ENCODE measurements around the gene WT1. TPM values are rescaled to one million over a fixed set of nuclear protein-coding genes. Genes with fewer than 3 reads are reported as not detected.

The WT1 gene
- total and polyA plus RNA-seq, 2 experiments from 2014 or later: not detected

DNA sequence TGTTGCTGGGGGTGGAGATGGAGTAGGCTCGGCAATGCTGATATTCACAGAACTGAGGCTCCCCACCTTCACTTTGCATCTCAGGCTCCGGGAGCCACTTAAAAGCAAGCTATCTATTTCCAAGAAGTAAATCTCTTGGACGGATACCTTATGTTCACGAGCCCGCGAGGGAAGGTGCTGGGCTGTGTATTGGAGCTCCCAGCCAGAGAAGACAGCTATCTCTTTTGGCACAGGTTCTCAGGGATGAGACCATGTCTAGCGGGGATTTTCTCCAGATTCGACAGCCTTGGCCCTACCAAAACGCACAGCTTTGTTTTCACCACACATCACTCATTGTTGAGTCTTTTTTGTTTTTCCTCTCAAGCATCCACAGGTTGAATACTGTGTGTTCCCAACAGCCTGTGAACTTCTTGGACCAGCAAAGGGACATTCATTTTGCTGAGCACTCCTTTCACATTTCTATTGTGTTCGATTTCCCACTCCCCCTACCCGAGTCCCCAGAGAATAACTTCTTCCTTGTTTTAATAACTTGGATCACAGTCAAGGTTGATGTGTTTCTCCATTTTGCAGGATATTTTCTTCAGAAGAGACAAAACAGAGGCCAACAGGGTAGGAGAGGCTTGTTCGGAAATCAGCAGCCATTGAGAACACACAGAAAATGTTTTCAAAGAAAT, 23.3 kb downstream of the WT1 start:
- H3K36me3 ChIP-seq (ENCODE audit: low read depth): no peaks in the 10 kb centered on the region
- TF ChIP-seq EZH2 (IDR thresholded peaks at IDR 0.05; ENCODE audit: insufficient read depth, poor library complexity, severe bottlenecking) (no peak), EZH2phosphoT487 (IDR thresholded peaks at IDR 0.05; ENCODE audit: insufficient read depth, low read depth) (no peak)
- no peaks in the 10 kb centered on the region for H3F3A ChIP-seq (ENCODE audit: insufficient read depth)
- no peak for DNase-seq
- 34 to 41% methylated on average over 12 of the region's 12 CpGs for WGBS, 2 experiments (ENCODE audit: low coverage in 1 of 2, low lambda C conversion rate in 2 of 2, missing lambda C conversion rate in 2 of 2)
- H3K9ac ChIP-seq: no peak overlapping the region
- no peaks in the 10 kb centered on the region for H3K9me2 ChIP-seq (ENCODE audit: insufficient read depth)
- no peaks in the 10 kb centered on the region for H3K9me3 ChIP-seq (ENCODE audit: low read depth)
- peaks cover 47% of the 10 kb centered on the region for H3K27me3 ChIP-seq (replicated peaks; ENCODE audit: insufficient read depth)
- H3K4me2 ChIP-seq (ENCODE audit: unreplicated experiment): no peak overlapping the region
- H3K4me3 ChIP-seq: no peak overlapping the region
- H4K20me1 ChIP-seq (ENCODE audit: insufficient read depth): no peaks in the 10 kb centered on the region
- no peaks in the 10 kb centered on the region for H3K79me2 ChIP-seq (ENCODE audit: insufficient read depth)
- H3K27ac ChIP-seq: no peak overlapping the region
- H3K4me1 ChIP-seq (ENCODE audit: insufficient read depth): no peaks in the 10 kb centered on the region
- in situ Hi-C loops (cut with MboI): no loop called here
- no peak overlapping the region for H2AFZ ChIP-seq

DNA sequence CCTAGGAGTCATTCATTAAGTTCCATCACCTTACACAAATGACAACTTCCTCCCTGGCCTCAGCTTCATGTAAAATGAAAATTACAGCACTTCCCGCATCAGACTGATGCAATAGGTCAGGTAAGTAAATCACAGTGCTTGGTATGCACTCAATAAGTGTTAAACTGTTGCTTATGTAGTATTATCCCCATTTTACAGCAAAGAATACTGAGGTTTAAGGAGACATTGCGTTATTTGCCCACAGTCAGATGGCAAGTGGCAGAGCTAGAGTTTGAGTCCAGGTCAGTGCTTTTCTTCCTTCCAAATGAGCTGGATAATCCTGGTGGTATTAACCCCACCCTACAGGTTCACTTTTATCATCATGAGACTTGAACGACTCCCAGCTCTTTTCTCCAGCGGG, 29.7 kb downstream of the WT1 start:
- in situ Hi-C loops (cut with MboI): no loop called here
- no peaks in the 10 kb centered on the region for H3K9me2 ChIP-seq (ENCODE audit: insufficient read depth)
- no peak overlapping the region for H3K4me3 ChIP-seq
- no peak overlapping the region for H3K4me2 ChIP-seq (ENCODE audit: unreplicated experiment)
- H3K9me3 ChIP-seq (ENCODE audit: low read depth): no peaks in the 10 kb centered on the region
- no peaks in the 10 kb centered on the region for H4K20me1 ChIP-seq (ENCODE audit: insufficient read depth)
- peaks cover 23% of the 10 kb centered on the region for H3K27me3 ChIP-seq (replicated peaks; ENCODE audit: insufficient read depth)
- no peak overlapping the region for H2AFZ ChIP-seq
- 21 to 36% methylated on average over 4 of the region's 4 CpGs for WGBS, 2 experiments (ENCODE audit: low coverage in 1 of 2, low lambda C conversion rate in 2 of 2, missing lambda C conversion rate in 2 of 2)
- H3K36me3 ChIP-seq (ENCODE audit: low read depth): no peaks in the 10 kb centered on the region
- TF ChIP-seq EZH2phosphoT487 (IDR thresholded peaks at IDR 0.05; ENCODE audit: insufficient read depth, low read depth) (no peak), EZH2 (IDR thresholded peaks at IDR 0.05; ENCODE audit: insufficient read depth, poor library complexity, severe bottlenecking) (no peak)
- no peaks in the 10 kb centered on the region for H3F3A ChIP-seq (ENCODE audit: insufficient read depth)
- no peak overlapping the region for H3K9ac ChIP-seq
- H3K79me2 ChIP-seq (ENCODE audit: insufficient read depth): no peaks in the 10 kb centered on the region
- H3K4me1 ChIP-seq (ENCODE audit: insufficient read depth): no peaks in the 10 kb centered on the region
- H3K27ac ChIP-seq: no peak overlapping the region
- DNase-seq: no peak

DNA sequence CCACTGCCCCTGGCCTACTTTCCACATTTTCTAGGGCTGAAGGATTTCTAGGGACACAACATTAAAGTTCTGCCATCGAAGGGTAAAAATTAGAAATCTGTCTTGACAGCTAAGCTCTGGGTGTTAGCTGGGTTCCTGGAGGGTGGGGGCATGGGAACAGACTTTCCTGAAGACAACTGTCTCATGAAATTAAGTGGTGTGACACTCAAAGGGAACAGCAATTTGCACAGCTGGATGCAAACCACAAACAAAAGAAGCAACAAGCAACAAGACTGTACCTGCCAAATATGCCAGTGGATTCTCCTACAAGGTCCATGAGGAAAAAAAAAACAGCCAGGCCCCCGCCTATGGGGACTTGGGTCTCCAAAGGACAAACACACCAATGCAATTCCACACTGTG, 32.5 kb downstream of the WT1 start:
- H4K20me1 ChIP-seq (ENCODE audit: insufficient read depth): no peaks in the 10 kb centered on the region

DNA sequence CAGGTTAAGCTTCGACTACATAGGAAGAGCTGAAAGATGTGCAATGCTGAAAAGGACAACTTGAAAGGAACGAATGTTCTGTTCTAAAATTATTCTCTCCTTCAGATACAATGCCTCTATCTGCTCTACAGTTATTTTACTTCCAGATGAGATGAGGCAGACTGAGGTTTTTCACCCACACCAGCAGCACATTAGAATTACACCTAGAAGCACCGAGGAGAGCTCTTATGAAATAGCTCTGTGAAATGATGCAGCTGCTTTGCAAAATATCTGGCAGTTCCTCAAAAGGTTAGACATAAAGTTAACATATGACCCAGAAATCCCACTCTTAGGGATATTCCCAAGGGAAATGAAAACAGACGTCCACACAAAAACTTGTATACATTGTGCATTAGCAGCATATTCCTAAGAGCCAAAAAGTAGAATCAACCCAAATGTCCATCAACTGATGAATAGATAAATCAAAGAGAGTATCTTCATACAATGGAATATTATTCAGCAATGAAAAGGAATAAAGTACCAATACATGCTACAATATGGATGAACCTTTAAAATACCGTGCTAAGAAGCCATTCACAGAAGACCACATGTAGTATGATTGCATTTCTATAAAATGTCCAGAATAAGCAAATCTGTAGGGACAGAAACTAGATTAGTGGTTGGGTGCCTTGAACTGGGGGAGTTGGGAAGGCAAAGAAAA, 34.5 kb downstream of the WT1 start:
- H2AFZ ChIP-seq: no peak overlapping the region
- 5 to 14% methylated on average over 5 of the region's 5 CpGs for WGBS, 2 experiments (ENCODE audit: low coverage in 1 of 2, low lambda C conversion rate in 2 of 2, missing lambda C conversion rate in 2 of 2)
- no peak for TF ChIP-seq EZH2phosphoT487 (IDR thresholded peaks at IDR 0.05; ENCODE audit: insufficient read depth, low read depth)
- TF ChIP-seq EZH2 (IDR thresholded peaks at IDR 0.05; ENCODE audit: insufficient read depth, poor library complexity, severe bottlenecking): no peak
- no peak overlapping the region for H3K27ac ChIP-seq
- no peaks in the 10 kb centered on the region for H3K4me1 ChIP-seq (ENCODE audit: insufficient read depth)
- no peak overlapping the region for H3K9ac ChIP-seq
- in situ Hi-C loops (cut with MboI): no loop called here
- H3K36me3 ChIP-seq (ENCODE audit: low read depth): no peaks in the 10 kb centered on the region
- H3K27me3 ChIP-seq (replicated peaks; ENCODE audit: insufficient read depth): peaks cover 6% of the 10 kb centered on the region
- H3K4me2 ChIP-seq (ENCODE audit: unreplicated experiment): no peak overlapping the region
- no peaks in the 10 kb centered on the region for H3K9me3 ChIP-seq (ENCODE audit: low read depth)
- DNase-seq: no peak
- H4K20me1 ChIP-seq (ENCODE audit: insufficient read depth): no peaks in the 10 kb centered on the region
- no peaks in the 10 kb centered on the region for H3K9me2 ChIP-seq (ENCODE audit: insufficient read depth)
- H3K79me2 ChIP-seq (ENCODE audit: insufficient read depth): no peaks in the 10 kb centered on the region
- no peaks in the 10 kb centered on the region for H3F3A ChIP-seq (ENCODE audit: insufficient read depth)
- no peak overlapping the region for H3K4me3 ChIP-seq

More for the DNA sequence above, 32.5 kb downstream of the WT1 start:
- no peak for DNase-seq
- in situ Hi-C loops (cut with MboI): no loop called here
- Histone ChIP-seq H3K9ac (no peak overlapping the region), H2AFZ (no peak overlapping the region), H3K27ac (no peak overlapping the region), H3F3A (ENCODE audit: insufficient read depth) (no peaks in the 10 kb centered on the region), H3K4me2 (ENCODE audit: unreplicated experiment) (no peak overlapping the region), H3K9me3 (ENCODE audit: low read depth) (no peaks in the 10 kb centered on the region), H3K9me2 (ENCODE audit: insufficient read depth) (no peaks in the 10 kb centered on the region), H3K27me3 (replicated peaks; ENCODE audit: insufficient read depth) (peaks cover 15% of the 10 kb centered on the region), H3K4me1 (ENCODE audit: insufficient read depth) (no peaks in the 10 kb centered on the region), H3K36me3 (ENCODE audit: low read depth) (no peaks in the 10 kb centered on the region), H3K4me3 (no peak overlapping the region), H3K79me2 (ENCODE audit: insufficient read depth) (no peaks in the 10 kb centered on the region)
- no peak for TF ChIP-seq EZH2phosphoT487 (IDR thresholded peaks at IDR 0.05; ENCODE audit: insufficient read depth, low read depth)
- TF ChIP-seq EZH2 (IDR thresholded peaks at IDR 0.05; ENCODE audit: insufficient read depth, poor library complexity, severe bottlenecking): no peak
- WGBS, 2 experiments (ENCODE audit: low coverage in 1 of 2, low lambda C conversion rate in 2 of 2, missing lambda C conversion rate in 2 of 2): 3 to 17% methylated on average over 2 of the region's 2 CpGs
